GM19035 (cell line): ENCODE measurements around the gene SLC25A25.
"Not testable (repeated sequence)": the region's sequence is repeated elsewhere in the genome, so short reads cannot be mapped to it uniquely, and the experiment has no call there.

Experiments used
- ATAC-seq: cut with Tn5 transposase; IDR thresholded peaks from one replicate; pipeline ENCODE4 v1.9.1; 2021; ENCODE audit not compliant: unreplicated experiment

The SLC25A25 gene

DNA sequence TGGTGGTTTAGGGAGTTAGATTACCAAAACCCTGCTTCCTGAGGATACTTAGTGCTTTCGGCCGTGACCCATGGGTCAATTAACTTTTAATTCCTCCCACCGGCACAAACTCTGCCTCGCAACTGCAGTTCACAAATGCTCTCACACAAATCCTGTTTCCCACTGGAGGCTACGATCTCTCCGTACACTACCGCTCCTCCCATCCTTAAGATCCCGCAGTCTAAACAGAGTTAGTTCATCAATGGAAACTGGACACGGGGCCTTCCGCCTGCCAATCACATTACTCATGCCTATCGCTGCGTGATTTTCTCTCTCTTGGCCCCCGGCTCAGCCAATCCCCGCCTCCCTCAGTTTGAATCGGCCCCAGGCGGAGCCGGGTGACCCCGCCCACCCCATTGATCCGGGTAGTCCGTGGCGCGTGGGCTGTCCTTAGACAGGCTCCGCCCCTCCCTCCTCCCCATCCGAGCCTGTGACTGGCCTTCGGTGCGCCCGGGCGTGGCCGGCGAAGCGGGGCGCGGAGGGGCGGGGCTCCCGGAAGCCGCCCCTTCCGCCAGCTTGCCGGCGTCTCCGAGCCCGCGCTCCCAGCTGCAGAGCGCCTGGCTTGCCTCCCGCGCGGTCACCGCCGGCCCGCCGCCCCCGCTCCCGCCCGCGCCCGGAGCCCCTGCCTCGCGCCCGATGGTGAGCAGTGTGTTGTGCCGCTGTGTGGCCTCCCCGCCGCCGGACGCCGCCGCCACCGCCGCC lies at the start of gene SLC25A25:
Gene SLC25A25 (plus strand): TSS at position 588 of the 741 bp plus-strand sequence. CDS start 88 bp downstream, at position 676.
- peak; percentile 71 for ATAC-seq

DNA sequence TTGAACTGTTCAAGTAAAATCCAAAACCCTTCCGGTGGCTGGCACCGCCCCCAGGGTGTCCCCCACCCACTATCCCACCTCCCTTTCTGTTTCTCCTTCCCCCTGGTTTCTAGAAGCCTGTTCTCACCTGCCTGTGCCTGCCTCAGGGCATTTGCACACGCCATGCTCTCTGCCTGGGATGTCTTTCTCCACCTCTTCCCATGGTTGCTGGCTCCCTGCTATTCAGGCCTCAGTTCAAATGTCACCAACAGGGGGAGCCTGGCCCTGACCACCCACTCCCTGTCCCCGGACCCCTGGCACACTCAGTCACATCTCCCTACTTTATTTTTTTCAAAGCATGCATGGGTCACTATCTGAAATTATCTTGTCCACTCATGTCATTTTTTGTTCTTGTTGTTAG lies 47.3 kb upstream of the SLC25A25 start:
- no peak for ATAC-seq

DNA sequence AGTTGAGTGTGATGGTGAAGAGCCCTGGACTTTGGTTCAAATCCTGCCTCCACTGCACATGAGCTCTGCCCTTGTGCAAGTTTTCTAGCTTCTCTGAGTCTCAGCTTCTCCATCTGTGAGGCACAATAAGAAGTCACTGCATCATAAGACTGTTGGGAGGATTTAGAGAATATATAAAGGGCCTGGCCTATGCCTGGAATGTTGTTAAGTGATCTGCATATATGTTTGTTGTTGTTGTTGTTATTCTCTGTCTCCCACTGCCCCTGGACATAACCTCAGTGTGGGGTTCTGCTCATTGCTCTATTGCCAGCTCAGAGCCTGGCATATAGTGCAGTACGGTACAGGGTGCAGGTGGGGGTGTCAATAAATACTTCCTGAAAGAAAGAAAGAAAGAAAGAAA lies 46.9 kb upstream of the SLC25A25 start:
- ATAC-seq = no peak

DNA sequence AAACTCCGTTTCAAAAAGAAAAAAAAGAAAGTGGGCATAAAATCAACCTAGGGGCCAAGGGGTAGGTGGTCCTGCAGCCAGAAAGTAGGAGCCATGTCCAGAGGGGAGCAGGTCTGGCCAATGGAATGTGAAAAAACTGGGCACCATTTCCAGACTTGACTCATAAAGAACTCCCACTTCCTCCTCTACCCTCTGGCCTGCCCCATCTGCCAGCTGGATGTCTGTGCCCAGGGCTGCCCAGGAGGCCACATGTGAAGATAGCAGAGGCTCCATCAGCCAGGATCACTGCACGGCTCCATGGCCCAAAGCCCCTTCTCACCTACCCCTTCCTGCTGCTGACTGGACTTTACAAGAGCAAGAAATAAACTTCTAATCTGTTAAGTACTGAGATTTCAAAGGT lies 45.1 kb upstream of the SLC25A25 start:
- no peak for ATAC-seq

DNA sequence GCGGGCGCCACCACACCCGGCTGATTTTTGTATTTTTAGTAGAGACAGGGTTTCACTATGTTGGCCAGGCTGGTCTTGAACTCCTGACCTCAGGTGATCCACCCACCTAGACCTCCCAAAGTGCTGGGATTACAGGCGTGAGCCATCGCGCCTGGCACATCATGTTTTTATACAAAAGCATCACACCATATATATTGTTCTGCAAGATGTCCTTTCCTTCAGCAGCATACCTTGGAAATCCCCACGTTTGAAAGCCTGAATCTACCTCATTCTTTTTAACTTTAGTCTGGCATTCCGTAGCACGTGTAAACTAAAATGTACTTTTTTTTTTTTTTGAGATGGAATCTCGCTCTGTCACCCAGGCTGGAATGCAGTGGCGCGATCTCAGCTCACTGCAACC lies 44.4 kb upstream of the SLC25A25 start:
- not testable (repeated sequence) for ATAC-seq

DNA sequence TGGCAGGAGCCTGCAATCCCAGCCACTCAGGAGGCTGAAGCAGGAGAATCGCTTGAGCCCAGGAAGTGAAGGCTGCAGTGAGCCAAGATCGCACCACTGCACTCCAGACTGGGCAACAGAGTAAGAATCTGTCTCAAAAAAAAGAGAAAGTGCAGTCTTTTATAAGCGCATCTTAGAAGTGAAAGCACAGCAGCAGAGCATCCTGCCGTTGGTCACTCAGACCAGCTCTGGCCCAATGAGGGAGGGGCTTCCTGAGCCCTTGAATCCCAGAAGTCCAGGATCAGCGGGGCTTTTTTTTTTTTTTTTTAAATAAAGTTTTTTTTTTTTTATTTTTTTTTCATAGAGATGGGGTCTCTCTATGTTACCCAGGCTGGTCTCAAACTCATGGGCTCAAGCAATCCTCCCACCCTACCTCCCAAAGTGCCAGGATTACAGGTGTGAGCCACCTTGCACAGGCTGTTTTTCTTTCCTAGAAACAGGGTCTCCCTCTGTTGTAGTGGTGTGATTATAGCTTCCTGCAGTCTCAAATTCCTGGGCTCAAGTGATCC lies 43.2 kb upstream of the SLC25A25 start:
- ATAC-seq = no peak

DNA sequence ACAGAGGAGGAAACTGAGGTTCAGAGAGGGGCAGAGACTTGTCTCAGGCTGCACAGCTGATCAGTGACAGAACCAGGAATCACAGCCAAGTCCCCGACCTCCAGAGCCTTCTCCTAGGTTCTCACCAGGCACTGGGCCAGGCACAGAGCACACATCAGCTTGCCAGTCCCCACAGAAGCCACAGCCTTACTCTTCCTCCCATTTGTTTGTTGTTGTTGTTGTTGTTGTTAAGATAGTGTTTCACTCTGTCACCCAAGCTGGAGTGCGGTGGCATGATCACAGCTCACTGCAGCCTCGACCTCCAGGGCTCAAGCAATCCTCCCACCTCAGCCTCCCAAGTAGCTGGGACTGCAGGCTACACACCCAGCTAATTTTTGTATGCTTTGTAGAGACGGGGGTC lies 42.3 kb upstream of the SLC25A25 start:
- ATAC-seq = no peak

DNA sequence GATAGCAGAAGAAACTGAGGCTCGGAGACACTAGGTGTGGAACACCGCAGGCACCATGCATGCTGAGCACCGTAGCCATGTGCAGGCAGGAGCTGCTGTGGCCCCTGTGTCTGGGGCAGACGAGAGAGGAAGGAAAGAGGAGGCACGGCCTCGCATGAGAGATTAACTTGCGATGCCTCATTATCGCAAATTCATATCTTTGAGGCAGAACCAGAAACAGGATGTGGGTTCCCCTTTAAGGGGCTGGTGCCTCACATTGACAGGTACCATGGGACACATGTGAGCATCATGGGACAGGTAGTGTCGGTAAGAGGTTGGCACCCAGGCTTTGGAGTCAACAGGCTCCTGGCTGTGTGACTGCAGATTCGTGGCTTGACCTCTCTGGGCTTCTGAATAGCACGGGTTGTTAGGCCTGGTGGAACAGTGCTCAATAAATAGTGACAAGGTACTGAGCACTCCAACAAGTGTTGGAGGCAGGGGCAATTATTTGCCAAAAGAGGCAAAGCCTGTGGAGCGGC lies 41.7 kb upstream of the SLC25A25 start:
- no peak for ATAC-seq

DNA sequence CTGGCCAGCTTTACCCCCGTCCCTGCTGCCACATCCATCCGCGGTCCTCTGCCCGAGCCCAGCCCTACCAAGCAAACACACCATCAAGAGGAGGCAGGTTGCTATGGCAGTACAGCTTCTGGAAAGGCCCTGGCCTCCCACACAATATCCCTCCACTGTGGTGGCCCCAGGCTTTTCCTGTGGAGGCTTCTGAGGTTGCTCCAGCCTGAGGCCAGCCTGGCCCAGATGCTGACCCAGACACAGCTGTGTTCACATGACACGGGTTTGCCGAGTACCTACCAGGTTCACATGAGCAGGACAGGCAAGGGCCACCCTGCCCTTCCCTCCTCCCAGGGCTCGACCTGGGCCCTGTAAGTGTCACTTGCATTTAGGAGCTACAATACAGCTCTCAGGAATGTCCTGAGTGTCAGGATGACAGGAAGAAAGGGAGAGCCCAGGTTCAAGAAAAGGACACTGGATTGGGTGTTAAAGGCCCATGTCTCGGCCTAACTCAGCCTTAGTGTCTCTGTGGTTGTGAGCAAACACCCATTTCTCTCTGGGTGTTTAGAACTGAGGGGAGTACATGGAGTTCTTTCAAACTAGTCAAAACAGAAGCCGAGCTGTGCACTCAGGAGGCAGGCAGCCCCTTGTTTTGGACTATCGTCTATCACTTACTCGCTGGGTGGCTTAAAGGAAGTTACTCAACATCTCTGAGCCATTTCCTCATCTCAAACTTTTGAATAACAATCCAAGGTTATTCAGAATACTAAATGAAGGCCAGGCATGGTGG lies 41.1 kb upstream of the SLC25A25 start:
- ATAC-seq = no peak

DNA sequence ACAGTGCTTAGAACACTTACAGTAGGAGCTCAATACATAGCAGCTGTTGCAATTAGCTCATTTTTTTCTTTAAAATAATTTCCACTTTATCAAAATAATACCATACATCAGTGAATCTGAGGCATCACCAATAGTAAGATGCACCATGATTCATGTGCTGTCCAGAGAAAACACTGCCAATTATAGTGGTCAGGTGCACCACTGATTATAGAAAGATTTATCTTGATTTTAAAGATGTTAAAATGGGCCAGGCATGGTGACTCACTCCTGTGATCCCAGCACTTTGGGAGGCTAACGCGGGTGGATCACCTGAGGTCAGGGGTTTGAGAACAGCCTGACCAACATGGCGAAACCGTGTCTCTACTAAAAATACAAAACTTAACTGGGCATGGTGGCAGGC lies 40.3 kb upstream of the SLC25A25 start:
- no peak for ATAC-seq

DNA sequence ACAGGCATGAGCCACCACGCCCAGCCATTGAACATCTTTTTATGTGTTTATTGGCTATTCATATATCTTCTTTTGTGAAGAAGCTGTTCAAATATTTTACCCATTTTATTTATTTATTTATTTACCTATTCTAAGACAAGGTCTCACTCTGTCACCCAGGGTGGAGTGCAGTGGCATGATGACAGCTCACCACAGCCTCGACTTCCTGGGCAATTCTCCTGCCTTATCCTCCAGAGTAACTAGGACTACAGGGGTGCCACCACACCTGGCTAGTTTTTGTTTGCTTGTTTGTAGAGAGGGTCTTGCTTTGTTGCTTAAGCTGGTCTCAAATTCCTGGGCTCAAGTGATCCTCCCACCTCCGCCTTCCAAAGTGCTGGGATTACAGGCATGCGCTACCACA lies 34.4 kb upstream of the SLC25A25 start:
- ATAC-seq = no peak

DNA sequence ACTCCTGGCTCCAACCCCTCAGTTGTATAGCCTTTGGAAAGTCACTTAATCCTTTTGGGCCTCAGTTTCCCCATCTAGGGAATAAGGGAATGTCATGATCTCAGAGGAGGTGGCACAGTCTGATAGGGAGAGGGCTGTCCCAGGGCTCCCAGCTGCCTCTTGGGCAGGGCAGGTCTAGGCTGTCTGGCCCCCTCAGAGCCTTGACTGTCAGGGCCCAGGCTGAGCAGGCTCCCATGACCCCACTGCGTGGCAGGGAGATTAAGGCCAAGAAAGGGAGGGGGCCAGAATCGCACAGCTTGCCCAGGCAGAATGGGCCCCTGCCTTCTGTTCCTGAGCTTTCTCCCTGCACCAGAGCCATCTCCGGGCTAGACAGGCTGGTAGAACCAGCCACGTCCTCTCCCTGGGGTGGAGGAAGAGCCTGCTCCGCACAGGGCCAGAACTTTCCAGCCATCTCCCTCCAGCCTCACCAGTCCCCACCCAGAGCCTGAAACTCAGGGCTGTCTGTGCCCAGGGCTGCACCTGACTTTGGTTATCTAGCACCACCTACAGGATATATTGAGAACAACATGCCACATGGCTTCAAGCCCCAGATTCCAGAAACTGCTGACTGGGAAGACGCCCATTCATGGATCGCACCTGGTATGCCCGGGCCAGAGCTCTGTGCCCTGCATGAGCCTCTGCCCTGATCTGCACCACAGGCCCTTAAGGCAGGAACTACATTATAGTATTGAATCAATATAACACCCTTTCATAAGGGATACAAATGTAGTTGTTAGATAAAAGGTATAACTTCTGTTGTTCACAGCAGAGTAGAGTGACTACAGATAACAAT lies 33.0 kb upstream of the SLC25A25 start:
- ATAC-seq = no peak

DNA sequence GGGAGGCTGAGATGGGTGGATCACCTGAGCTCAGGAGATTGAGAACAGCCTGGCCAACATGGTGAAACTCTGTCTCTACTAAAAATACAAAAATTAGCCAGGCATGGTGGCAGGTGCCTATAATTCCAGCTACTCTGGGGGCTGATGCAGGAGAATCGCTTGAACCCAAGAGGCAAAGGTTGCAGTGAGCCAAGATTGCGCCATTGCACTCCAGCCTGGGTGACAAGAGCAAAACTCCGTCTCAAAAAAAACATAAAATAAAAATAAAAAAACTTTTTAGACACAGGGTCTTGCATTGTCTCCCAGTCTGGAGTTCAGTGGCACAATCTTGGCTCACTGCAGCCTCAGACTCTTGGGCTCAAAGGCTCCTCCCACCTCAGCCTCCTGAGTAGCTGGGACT lies 31.5 kb upstream of the SLC25A25 start:
- not testable (repeated sequence) for ATAC-seq

DNA sequence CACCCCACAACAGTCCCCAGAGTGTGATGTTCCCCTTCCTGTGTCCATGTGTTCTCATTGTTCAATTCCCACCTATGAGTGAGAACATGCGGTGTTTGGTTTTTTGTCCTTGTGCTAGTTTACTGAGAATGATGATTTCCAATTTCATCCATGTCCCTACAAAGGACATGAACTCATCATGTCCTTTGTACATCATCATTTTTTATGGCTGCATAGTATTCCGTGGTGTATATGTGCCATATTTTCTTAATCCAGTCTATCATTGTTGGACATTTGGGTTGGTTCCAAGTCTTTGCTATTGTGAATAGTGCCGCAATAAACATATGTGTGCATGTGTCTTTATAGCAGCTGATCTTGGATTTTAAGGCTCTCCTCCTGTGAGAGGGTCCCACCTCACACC lies 27.2 kb upstream of the SLC25A25 start:
- not testable (repeated sequence) for ATAC-seq

DNA sequence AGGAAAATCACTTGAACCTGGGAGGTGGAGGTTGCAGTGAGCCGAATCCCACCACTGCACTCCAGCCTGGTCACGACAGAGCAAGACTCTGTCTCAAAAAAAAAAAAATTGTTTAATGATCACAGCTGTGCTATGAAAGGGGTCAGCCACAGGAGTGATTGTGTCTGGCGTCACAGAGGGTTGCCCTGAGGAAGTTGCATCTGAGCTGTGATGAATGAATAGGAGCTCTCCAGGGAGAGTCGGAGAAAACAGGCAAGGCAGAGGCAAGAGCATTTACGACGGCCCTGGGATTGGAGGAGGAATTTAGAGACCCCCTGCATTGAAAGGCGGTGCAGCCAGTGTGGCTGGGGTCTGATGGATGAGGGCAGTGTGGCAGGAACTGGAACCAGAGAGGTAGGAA lies 26.0 kb upstream of the SLC25A25 start:
- no peak for ATAC-seq

DNA sequence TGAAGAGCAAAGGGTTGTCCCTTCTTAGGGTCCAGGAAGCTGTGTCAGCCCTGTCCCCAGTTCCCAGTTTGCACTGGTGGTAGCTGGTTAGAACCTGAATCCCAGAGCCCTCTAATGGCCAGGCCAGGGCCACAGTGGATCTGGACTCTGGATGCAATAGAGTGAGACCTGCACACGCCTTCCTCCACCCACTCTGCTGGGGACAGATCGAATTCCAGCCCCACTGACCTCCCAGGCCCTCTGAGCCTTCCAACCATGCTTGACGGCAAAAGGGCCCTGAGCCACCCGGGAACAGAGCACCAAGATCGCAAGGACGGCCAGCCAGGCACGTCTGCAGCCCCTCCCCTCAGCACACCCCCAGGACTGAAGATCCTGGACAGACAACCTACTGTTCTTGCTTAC lies 24.6 kb upstream of the SLC25A25 start:
- ATAC-seq = no peak

DNA sequence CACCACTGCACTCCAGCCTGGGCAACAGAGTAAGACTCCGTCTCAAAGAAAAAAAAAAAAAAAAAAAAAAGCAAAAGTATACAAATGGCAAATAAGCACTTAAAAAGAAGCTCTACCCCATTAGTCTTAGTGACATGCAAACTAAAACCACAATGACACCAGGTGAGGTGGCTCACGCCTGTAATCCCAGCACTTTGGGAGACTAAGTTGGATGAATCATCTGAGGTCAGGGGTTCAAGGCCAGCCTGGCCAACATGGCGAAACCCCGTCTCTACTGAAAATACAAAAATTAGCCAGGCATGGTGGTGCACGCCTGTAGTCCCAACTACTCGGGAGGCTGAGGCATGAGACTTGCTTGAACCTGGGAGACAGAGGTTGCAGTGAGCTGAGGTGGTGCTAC lies 22.6 kb upstream of the SLC25A25 start:
- ATAC-seq = not testable (repeated sequence)

DNA sequence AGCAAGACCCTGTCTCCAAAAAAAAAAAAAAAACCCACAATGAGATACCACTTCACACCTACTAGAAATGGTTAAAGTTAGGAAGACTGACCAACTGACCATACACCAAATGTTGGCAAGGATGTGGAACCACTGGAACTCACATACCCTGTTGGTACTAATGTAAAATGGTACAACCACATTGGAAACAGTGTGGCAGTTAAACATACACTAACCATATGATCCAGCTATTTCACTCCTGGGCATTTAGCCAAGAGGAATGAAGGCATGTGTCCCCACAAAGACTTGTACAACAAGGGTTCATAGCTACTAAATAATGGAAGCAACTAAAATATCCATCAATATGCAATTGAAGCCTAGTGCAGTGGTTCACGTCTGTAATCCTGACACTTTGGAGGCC lies 22.2 kb upstream of the SLC25A25 start:
- ATAC-seq = no peak

DNA sequence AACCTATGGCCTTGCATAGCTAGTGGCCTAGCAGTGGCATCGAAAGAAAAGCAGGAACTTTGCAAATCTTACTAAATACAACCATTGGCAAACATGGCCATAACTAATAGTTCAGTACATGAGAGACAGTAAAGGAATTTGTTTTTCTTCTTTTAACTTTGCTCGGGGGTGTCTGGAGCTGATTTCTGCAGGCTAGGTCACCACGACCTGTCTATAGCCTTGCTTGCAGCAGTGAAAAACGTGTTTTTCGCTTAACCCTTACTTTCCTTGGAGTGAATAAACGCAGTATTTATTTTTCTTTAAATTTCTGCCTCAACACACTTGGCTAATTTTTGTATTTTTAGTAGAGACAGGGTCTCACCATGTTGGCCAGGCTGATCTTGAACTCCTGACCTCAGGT lies 20.8 kb upstream of the SLC25A25 start:
- no peak for ATAC-seq

DNA sequence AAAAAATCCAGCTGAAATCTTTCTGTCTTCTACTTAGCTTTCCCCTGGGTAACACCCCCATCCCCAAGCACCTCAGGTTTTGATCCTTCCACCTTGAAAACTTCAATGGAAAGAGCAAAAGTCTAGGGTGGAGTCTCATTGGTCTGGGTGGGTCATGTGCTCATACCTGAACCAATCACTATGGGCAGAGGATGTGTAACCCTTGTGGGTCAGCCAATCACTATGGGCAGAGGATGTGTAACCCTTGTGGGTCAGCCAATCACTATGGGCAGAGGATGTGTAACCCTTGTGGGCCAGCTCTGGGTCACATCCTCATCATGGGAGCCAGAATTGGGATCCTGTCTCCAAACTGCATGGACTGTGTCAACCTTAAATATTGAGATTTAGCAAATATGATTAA lies 19.4 kb upstream of the SLC25A25 start:
- no peak for ATAC-seq

DNA sequence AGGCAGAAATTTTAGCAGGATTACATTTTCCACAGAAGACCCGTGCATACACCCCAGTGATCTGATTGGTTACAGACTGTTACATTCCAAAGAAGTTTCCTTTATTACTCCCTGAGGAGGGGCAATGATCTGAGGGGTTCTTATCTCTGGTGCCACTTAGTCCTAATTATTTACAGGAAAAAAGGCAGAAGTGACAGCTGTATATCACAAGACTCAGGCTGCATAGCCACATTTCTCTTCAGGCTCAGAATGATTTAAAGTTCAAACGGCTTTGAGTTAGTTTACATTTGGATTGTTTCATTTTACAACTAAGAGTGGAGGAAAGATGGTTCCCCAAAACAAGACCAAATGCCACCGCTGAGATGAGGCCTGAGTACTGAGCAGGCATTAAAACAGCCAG lies 18.2 kb upstream of the SLC25A25 start:
- ATAC-seq = no peak
